Stimulated activated CD4-positive, alpha-beta T cell treated with anti-CD3 and anti-CD28 coated beads, Interleukin-4, amount 100 ng/mL, for 4 hours (primary cell): Measurements from ENCODE around the gene CADM1.

Experiments used
- DNase-seq, 2 experiments: peaks; one replicate each; pipeline ENCODE4 v3.0.0-alpha.2; 2020

The CADM1 gene

GRCh38 chr11:115439969-115440540 is 64.2 kb downstream of the CADM1 start:
- DNase-seq = no peak

- no peak for DNase-seq
Observed at GRCh38 chr11:115439385-115439784, 64.8 kb downstream of the CADM1 start.

- DNase-seq = no peak
Observed at GRCh38 chr11:115437902-115438575, 66.2 kb downstream of the CADM1 start.

- DNase-seq = no peak
Observed at GRCh38 chr11:115430345-115430744, 73.9 kb downstream of the CADM1 start.

- DNase-seq = no peak
Observed at GRCh38 chr11:115428306-115428705, 75.9 kb downstream of the CADM1 start.

GRCh38 chr11:115425816-115426215 is 78.4 kb downstream of the CADM1 start:
- DNase-seq = no peak

- DNase-seq = no peak
Observed at GRCh38 chr11:115425250-115425649, 79.0 kb downstream of the CADM1 start.

GRCh38 chr11:115423728-115424459 is 80.3 kb downstream of the CADM1 start:
- no peak for DNase-seq

- no peak for DNase-seq
Observed at GRCh38 chr11:115421992-115422689, 82.1 kb downstream of the CADM1 start.

- no peak for DNase-seq
Observed at GRCh38 chr11:115421352-115421991, 82.7 kb downstream of the CADM1 start.

- no peak for DNase-seq
Observed at GRCh38 chr11:115420505-115420904, 83.7 kb downstream of the CADM1 start.

GRCh38 chr11:115418626-115419025 is 85.6 kb downstream of the CADM1 start:
- no peak for DNase-seq

- no peak for DNase-seq
Observed at GRCh38 chr11:115418081-115418480, 86.1 kb downstream of the CADM1 start.

GRCh38 chr11:115411120-115411519 is 93.1 kb downstream of the CADM1 start:
- DNase-seq = no peak

GRCh38 chr11:115409691-115410220 is 94.5 kb downstream of the CADM1 start:
- DNase-seq = no peak

GRCh38 chr11:115409116-115409670 is 95.0 kb downstream of the CADM1 start:
- DNase-seq = no peak

- no peak for DNase-seq
Observed at GRCh38 chr11:115408036-115408921, 95.9 kb downstream of the CADM1 start.

GRCh38 chr11:115407496-115407895 is 96.7 kb downstream of the CADM1 start:
- no peak for DNase-seq

- no peak for DNase-seq
Observed at GRCh38 chr11:115406404-115406803, 97.8 kb downstream of the CADM1 start.

- no peak for DNase-seq
Observed at GRCh38 chr11:115398333-115399080, 105.7 kb downstream of the CADM1 start.

GRCh38 chr11:115396533-115396932 is 107.7 kb downstream of the CADM1 start:
- no peak for DNase-seq
